ENCODE measurements around the gene MS4A12. TPM values are rescaled to one million over a fixed set of nuclear protein-coding genes. Genes with fewer than 3 reads are reported as not detected.
"Not testable (repeated sequence)": the region's sequence is repeated elsewhere in the genome, so short reads cannot be mapped to it uniquely, and the experiment has no call there.

The MS4A12 gene
- total RNA-seq, 4 donors from 2014 or later = 1.8 TPM; not detected in 3

- peaks cover 0 to 5% (median 0%) of the 10 kb centered on the region in 4 donors for H3K9me3 ChIP-seq
- H3K27ac ChIP-seq (replicated peaks in 1 of 4) = no peak overlapping the region
- no peaks in the 10 kb centered on the region for H3K4me1 ChIP-seq
- no peaks in the 10 kb centered on the region for H3K27me3 ChIP-seq
- H3K36me3 ChIP-seq = no peaks in the 10 kb centered on the region
- TF ChIP-seq POLR2A (IDR thresholded peaks at IDR 0.05; ENCODE audit: low read depth) = no peak
- TF ChIP-seq, protein P1, sequence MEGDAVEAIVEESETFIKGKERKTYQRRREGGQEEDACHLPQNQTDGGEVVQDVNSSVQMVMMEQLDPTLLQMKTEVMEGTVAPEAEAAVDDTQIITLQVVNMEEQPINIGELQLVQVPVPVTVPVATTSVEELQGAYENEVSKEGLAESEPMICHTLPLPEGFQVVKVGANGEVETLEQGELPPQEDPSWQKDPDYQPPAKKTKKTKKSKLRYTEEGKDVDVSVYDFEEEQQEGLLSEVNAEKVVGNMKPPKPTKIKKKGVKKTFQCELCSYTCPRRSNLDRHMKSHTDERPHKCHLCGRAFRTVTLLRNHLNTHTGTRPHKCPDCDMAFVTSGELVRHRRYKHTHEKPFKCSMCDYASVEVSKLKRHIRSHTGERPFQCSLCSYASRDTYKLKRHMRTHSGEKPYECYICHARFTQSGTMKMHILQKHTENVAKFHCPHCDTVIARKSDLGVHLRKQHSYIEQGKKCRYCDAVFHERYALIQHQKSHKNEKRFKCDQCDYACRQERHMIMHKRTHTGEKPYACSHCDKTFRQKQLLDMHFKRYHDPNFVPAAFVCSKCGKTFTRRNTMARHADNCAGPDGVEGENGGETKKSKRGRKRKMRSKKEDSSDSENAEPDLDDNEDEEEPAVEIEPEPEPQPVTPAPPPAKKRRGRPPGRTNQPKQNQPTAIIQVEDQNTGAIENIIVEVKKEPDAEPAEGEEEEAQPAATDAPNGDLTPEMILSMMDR (IDR thresholded peaks at IDR 0.05) = no peak
- TF ChIP-seq POLR2AphosphoS5 (IDR thresholded peaks at IDR 0.05) = no peak
- no peak for TF ChIP-seq EP300 (IDR thresholded peaks at IDR 0.05)
- WGBS = 46% methylated on average over 1 of the region's 1 CpG
- intact Hi-C loops (cut with DNase I) = no loop called here
- no peak for DNase-seq (ENCODE audit: extremely low spot score)
- no peak overlapping the region for H3K4me3 ChIP-seq
Observed at GRCh38 chr11:60528465-60528864, 35.9 kb downstream of the MS4A12 start.

DNA sequence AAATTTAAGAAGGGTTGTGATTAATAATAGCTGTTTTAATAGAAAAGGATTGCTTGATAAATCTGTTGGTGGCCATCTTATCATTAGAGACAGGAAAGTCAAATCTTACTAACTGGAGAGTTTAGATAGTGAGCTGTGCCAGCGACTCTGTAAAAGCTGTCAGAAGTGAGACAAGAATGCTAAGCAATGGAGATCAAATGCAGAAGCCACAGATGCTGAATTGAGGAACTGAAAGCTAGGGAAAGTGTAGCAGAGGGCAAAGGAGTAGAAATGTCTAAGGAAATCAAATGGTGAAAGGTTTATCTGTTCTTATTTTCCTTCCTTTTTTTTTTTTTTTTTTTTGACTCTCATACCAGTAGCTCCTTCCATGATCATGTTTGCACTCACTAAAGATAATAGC is 36.4 kb downstream of the MS4A12 start:
- 25% methylated on average over 1 of the region's 1 CpG for WGBS

GRCh38 chr11:60530454-60531100 is 38.0 kb downstream of the MS4A12 start:
- DNase-seq (ENCODE audit: extremely low spot score) = no peak
- no peaks in the 10 kb centered on the region for H3K4me1 ChIP-seq
- no peak overlapping the region for H3K27ac ChIP-seq (replicated peaks in 1 of 4)
- TF ChIP-seq POLR2A (IDR thresholded peaks at IDR 0.05; ENCODE audit: low read depth) (no peak), EP300 (IDR thresholded peaks at IDR 0.05) (no peak), POLR2AphosphoS5 (IDR thresholded peaks at IDR 0.05) (no peak)
- TF ChIP-seq, protein P1 (IDR thresholded peaks at IDR 0.05) = no peak
- 80% methylated on average over 3 of the region's 3 CpGs for WGBS
- intact Hi-C loops (cut with DNase I) = no loop called here
- no peak overlapping the region for H3K4me3 ChIP-seq
- peaks cover 0 to 5% (median 0%) of the 10 kb centered on the region in 4 donors for H3K9me3 ChIP-seq
- no peaks in the 10 kb centered on the region for H3K27me3 ChIP-seq
- H3K36me3 ChIP-seq = no peaks in the 10 kb centered on the region

More for the DNA sequence above, 36.4 kb downstream of the MS4A12 start:
- Histone ChIP-seq H3K4me1 (no peaks in the 10 kb centered on the region), H3K27me3 (no peaks in the 10 kb centered on the region), H3K27ac (replicated peaks in 1 of 4) (no peak overlapping the region), H3K36me3 (no peaks in the 10 kb centered on the region), H3K9me3 (peaks cover 0 to 5% (median 0%) of the 10 kb centered on the region in 4 donors), H3K4me3 (no peak overlapping the region)
- intact Hi-C loops (cut with DNase I) = no loop called here
- DNase-seq (ENCODE audit: extremely low spot score) = no peak
- TF ChIP-seq, protein P1 (IDR thresholded peaks at IDR 0.05) = no peak
- TF ChIP-seq POLR2AphosphoS5 (IDR thresholded peaks at IDR 0.05) (no peak), EP300 (IDR thresholded peaks at IDR 0.05) (no peak), POLR2A (IDR thresholded peaks at IDR 0.05; ENCODE audit: low read depth) (no peak)

DNA sequence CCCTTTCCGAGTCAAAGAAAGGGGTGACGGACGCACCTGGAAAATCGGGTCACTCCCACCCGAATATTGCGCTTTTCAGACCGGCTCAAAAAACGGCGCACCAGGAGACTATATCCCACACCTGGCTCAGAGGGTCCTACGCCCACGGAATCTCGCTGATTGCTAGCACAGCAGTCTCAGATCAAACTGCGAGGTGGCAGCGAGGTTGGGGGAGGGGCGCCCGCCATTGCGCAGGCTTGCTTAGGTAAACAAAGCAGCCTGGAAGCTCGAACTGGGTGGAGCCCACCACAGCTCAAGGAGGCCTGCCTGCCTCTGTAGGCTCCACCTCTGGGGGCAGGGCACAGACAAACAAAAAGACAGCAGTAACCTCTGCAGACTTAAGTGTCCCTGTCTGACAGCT is 39.8 kb downstream of the MS4A12 start:
- H3K27me3 ChIP-seq; DNase-seq (ENCODE audit: extremely low spot score); H3K9me3 ChIP-seq; intact Hi-C loops (cut with DNase I); H3K4me3 ChIP-seq; H3K4me1 ChIP-seq; H3K27ac ChIP-seq (replicated peaks in 1 of 4); H3K36me3 ChIP-seq: not testable (repeated sequence)
- 95% methylated on average over 11 of the region's 18 CpGs for WGBS

DNA sequence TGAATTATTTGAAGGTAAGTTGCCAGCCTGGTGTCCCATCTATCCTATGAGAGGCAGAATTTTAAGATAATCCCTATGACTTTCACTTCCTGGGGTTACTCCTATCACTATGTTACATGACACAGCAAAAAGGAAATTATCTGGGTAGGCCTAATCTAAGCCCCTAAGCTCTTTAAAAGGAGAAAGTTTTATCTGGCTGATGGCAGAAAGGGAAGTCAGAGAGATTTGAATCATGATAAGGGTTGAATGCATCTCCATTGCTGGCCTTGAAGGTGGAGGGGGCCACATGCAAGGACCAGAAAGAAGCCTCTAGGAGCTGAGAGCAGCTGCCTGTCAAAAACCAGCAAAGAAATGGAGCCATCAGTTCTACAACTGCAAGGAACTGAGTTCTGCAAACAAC is 46.0 kb downstream of the MS4A12 start:
- H3K9me3 ChIP-seq; H3K4me3 ChIP-seq; H3K27ac ChIP-seq (replicated peaks in 1 of 4); DNase-seq (ENCODE audit: extremely low spot score); intact Hi-C loops (cut with DNase I); H3K36me3 ChIP-seq; H3K27me3 ChIP-seq; H3K4me1 ChIP-seq: not testable (repeated sequence)

- H3K9me3 ChIP-seq = no peaks in the 10 kb centered on the region
- intact Hi-C loops (cut with DNase I) = no loop called here
- no peak overlapping the region for H3K27ac ChIP-seq (replicated peaks in 1 of 4)
Observed at GRCh38 chr11:60544077-60544476, 51.5 kb downstream of the MS4A12 start.

More at GRCh38 chr11:60544077-60544476, 51.5 kb downstream of the MS4A12 start:
- H3K4me1 ChIP-seq = no peaks in the 10 kb centered on the region
- H3K27me3 ChIP-seq = no peaks in the 10 kb centered on the region
- DNase-seq (ENCODE audit: extremely low spot score) = no peak
- H3K36me3 ChIP-seq = no peaks in the 10 kb centered on the region
- WGBS = 79% methylated on average over 5 of the region's 5 CpGs
- no peak overlapping the region for H3K4me3 ChIP-seq
- TF ChIP-seq POLR2A (IDR thresholded peaks at IDR 0.05; ENCODE audit: low read depth) (no peak), POLR2AphosphoS5 (IDR thresholded peaks at IDR 0.05) (no peak), EP300 (IDR thresholded peaks at IDR 0.05) (no peak)
- TF ChIP-seq, protein P1 (IDR thresholded peaks at IDR 0.05) = no peak
